Glomerular endothelial cell (primary cell): Measurements from ENCODE around the gene FSIP1. TPM values are rescaled to one million over a fixed set of nuclear protein-coding genes. Genes with fewer than 3 reads are reported as not detected.

Source experiments
- DNase-seq: peaks from one replicate; pipeline ENCODE4 v3.0.0-alpha.2; 2011; ENCODE audit warnings: low read depth, low spot score; ENCODE audit errors: extremely low read depth
- total RNA-seq: library from RNA; depleted of rRNA; stranded (reverse); fragments of >200 nt; gene quantifications from 2 replicates; pipeline ENCODE4 v1.2.3, GENCODE V29; 2015

The FSIP1 gene
- total RNA-seq, 1 donor from 2014 or later, result 0.06 TPM

DNA sequence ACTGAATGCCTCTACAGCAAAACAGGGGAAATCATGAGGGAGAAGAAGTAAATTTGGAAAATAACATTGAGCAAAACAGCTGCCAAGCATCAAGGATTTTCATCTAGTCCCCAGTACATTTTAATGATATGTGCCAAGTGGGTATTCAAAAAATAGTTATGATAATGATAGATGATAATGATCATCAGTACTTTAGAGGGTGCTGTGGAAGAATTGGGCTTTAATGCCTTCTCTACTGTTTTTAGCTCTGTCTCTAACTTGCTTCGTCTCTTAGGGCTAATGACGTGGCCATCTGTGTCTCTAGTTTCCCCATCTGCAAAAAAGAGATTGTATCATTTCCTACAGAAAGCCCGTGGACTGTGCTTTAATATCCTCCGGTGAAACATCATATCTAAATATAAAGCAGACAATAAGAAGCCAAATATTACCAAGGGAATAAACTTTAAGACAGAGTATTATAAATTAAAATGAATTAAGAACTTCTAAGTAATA, 10.2 kb upstream of the FSIP1 start:
- no peak for DNase-seq

DNA sequence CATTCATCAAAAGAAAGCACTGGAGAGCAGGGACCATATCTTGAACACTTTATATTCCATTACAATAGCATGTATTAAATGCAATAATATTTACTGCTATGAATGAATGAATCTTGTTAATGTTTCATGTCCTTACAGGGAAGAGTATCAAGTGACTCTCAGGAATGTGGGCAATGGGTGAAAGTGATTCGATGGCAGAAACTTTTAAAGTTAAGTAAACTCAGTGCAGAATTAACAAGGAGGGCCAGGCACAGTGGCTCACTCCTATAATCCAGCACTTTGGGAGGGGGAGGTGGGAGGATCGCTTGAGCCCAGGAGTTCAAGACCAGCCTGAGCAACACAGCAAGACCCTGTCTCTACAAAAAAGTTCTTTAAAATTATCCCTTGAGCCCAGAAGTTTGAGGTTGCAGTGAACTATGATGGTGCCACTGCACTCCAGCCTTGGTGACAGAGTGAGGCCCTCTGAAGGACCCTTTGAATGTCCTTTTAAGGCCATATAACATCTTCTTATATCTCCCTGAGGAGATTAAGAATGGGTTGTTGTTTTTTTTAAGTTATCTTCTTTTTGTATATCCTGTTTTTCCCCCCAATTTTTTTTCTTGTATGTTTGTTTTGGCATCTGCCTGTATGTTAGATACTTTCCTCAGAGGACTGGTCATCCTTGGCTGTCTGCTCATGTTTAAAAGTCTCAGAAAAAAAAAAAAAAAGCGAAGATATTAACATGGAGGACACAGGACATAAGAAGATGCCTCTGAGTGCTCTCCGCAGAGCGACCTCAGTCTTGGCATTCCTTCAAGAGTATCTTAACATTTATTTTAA, 9.6 kb upstream of the FSIP1 start:
- DNase-seq, result no peak

- no peak for DNase-seq
Observed at GRCh38 chr15:39789736-39790135, 7.1 kb upstream of the FSIP1 start.

GRCh38 chr15:39788800-39789565, 6.3 kb upstream of the FSIP1 start:
- no peak for DNase-seq

DNA sequence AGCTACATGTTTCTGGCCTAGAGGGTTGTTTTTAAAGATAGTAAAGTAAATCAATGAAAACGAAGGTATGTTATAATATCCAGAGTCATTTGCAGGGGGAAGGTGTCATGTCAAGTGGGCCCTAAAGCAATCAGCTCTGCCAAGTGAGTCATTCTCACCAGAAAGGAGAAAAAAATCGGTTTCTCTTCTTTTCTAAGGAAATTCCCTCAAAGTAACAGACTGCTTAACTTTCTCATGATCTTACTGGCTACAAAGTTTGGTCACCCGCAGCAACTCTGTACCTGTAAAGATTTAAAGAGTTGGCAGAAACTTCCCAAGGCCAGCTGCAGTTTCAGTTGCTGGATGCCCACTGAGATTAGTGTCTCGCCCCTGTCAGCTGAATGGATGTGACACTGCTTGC, 5.5 kb upstream of the FSIP1 start:
- no peak for DNase-seq

DNA sequence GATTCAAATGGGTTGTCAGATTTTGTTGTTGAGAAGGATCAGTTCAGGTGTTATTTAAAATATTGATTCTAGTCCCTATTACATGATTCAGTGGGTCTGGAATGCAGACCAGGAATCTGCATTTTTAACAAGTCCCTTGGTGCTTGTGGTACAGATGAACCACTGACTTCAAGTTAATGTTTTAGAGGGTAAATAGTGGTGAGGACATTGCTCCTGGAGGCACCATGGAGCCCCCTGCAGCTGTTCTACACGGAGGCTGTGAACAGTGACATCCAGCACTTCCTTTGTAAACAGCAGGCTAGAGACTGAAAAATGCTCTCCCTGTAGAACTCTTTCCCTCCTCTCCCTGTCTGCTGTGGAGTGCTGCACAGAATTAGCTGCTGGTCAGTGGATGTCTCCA, 4.8 kb upstream of the FSIP1 start:
- no peak for DNase-seq

GRCh38 chr15:39786447-39787056, 3.9 kb upstream of the FSIP1 start:
- peak; percentile 50 for DNase-seq

- no peak for DNase-seq
Observed at GRCh38 chr15:39785841-39786240, 3.2 kb upstream of the FSIP1 start.

- DNase-seq, result no peak
Observed at GRCh38 chr15:39785139-39785538, 2.5 kb upstream of the FSIP1 start.

GRCh38 chr15:39784638-39785037, 2.0 kb upstream of the FSIP1 start:
- no peak for DNase-seq

DNA sequence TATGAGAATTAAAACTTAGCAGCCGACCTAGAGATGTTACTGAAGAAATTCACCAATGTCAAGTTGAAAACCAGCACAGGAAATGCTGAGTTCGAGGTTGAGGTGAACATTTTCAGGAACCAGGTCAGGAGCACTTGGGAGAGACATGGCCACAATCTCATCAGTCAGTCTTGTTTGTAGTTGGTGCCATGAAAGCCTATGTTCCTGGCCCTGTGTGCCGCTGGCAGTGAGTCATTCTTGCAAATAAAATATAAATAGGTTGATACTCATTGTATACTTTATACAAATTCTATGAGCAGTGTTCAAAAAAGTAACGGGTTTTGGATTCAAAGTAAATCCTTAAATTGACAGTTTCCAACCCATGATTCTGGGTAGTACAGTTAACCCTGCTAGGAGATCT, 1.5 kb upstream of the FSIP1 start:
- no peak for DNase-seq

GRCh38 chr15:39783244-39783820, 691 bp upstream of the FSIP1 start:
- DNase-seq, result no peak

- no peak for DNase-seq
Observed at GRCh38 chr15:39781967-39782302, 706 bp downstream of the FSIP1 start.

DNA sequence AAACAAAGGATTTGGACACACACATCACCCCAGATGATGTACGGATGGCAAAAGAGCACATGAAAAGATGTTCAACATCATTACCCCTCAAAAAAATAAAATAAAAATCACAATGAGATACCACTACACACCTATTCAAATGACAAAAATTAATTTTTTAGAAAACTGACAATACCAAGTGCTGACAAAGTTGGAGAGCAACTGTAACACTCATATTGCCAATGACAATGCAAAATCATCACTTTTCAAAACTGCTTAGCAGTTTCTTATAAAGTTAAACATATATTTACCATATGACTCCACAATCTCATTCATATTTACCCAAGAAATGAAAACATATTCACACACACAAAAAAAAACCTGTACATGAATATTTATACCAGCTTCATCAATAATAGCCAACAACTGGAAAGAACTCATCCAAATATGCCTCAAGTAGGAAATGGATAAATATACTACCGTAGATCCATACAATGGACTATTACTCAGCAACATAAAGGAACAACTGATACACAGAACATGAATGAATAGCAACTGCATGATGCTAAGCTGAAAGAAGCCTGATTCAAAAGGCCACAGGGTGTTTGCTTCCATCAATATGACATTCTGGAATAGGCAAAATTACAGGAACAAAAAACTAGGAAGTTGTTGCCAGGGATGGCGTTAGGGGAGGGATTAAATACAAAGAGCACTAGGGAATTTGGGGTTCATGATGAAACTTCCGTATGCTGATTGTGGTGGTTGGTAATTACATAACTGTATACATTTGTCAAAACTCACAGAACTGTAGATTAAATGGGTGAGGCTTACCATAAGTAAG, 1.3 kb downstream of the FSIP1 start:
- DNase-seq, result no peak

- no peak for DNase-seq
Observed at GRCh38 chr15:39778021-39778420, 4.6 kb downstream of the FSIP1 start.

DNA sequence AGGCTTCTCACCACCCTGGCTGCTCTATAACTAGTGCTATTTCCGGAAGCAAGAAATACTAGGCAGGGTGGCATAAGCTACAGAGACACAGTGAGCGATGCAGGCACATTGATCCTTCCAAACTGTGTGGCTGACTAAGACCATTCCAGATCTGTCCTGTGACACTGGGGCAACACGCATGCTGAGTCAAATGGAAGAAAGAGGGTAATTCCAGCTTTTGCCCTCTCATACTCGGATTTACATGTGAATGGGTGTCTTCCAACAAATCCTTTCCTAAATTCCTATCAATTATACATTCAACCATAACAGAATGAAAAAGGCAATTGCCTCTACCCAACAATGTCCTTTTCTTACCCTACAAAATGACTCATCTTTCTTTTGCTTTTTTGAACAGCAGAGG, 5.1 kb downstream of the FSIP1 start:
- DNase-seq, result no peak

DNA sequence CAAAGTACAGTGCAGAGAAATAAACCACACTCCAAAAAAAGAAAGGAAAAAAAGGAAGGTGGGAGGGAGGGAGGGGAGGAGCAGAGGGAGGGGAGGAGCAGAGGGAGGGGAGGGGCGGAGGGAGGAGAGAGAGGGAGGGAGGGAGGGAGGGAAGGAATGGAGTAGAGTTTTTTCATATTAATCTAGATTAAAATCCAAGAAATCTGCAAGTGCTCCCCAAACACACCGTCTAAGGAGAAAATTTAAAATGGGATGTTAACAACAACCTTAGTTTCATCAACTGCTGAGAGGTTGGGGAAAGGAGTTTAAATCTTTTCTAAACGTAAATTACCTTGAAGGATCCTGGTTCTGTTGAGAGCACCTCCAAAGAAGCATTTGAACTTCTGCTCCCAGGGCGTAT, 6.6 kb downstream of the FSIP1 start:
- no peak for DNase-seq

DNA sequence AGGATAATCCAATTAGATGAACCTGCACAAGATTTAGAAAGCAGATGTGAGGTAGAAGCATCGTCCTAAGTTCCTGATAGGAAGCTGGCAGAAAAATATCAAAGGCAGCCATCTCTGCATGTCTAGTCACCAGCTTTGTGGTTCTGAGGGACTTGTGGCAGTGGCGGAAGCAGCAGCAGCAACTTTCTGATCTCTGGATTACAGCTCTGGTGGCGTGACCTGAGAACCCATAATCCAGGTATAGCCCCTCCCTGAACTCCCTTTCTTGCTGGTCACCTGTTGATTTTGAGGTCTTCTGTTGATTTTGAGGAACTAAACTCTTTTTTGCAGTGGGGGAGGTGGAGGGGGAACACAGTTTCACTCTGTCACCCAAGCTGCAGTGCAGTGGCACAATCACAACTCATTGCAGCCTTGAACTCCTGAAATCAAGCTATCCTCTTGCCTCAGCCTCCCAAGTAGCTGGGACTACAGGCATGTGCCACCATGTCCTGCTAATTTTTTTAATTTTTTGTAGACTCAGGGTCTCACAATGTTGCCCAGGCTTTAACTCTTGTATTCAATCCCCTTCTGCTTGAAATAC, 7.9 kb downstream of the FSIP1 start:
- DNase-seq, result no peak

DNA sequence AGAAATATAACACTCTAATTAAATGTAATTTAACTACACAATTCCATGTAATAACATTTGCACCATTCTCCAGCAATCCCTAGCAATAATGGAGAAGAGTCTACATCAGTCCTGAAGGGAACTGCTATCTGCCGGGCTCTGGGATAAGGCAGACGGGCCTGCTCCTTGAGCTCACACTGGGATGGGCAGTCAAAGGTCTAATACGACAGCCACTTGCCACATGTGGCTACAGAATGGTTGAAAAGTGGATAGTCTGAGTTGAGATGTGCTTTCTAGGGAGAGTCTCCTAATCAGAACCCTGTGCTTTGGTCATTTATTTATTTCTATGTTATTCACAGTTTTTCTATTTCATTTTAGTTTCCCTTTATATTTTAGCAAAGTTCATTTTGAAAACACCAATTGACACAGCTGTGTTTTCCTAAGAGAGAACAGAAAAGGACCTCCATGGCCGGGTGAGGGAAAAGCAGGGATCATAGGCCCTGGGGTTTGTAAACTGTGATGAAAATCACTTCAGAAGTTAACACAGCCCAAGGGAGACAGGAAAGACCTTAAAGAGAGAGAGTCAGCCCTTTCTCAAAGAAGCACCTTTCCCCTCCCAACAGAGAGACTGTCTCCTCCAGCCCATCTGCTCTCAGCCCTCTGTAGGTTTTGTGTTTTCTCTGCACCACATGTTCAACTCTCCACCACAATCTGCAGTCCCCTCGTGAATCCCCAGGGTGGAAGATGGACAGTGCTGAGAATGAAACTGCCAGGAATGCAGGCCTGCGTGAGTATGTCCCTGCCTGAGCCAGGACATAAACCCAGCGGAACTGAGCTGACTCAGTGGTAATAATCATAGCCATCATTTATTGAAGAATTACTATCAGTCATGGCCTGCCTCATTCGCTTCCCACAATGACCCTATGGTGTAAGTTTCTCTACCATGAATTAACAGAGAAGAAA, 11.6 kb downstream of the FSIP1 start:
- no peak for DNase-seq
